Measurements from ENCODE around the gene ZNF423.

DNA sequence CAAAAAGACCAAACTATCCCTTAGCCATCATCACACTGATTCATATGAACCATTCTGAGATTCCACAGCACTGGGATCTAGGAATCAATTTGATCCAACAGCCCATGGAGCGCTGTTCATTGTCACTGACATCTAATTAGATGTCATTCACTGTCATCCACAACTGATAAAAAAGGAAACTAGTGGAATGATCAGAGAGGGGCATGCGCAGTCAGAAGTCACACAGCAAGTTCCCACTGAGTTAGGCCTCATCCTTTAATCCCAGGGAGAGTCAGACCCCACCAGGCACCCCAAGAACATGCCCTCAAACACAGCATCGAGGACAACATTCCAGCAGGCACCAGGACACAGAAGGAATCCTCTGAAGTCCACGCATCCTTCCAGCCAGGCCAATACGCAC lies 88.5 kb downstream of the ZNF423 start:
- no peak for TF ChIP-seq POLR2A (IDR thresholded peaks at IDR 0.05)
- TF ChIP-seq, protein P1, sequence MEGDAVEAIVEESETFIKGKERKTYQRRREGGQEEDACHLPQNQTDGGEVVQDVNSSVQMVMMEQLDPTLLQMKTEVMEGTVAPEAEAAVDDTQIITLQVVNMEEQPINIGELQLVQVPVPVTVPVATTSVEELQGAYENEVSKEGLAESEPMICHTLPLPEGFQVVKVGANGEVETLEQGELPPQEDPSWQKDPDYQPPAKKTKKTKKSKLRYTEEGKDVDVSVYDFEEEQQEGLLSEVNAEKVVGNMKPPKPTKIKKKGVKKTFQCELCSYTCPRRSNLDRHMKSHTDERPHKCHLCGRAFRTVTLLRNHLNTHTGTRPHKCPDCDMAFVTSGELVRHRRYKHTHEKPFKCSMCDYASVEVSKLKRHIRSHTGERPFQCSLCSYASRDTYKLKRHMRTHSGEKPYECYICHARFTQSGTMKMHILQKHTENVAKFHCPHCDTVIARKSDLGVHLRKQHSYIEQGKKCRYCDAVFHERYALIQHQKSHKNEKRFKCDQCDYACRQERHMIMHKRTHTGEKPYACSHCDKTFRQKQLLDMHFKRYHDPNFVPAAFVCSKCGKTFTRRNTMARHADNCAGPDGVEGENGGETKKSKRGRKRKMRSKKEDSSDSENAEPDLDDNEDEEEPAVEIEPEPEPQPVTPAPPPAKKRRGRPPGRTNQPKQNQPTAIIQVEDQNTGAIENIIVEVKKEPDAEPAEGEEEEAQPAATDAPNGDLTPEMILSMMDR (IDR thresholded peaks at IDR 0.05) = no peak
- TF ChIP-seq EP300 (IDR thresholded peaks at IDR 0.05) = no peak
- TF ChIP-seq POLR2AphosphoS5 (IDR thresholded peaks at IDR 0.05) = no peak
